Measurements from ENCODE around the gene CTSZ. TPM values are rescaled to one million over a fixed set of nuclear protein-coding genes. Genes with fewer than 3 reads are reported as not detected.
A peak's percentile ranks its signal among the peaks of the same experiment; 100 is the strongest.

Gene CTSZ
- total and polyA plus RNA-seq, 11 donors = 92.2 to 482 (median 130) TPM

- Histone ChIP-seq H3K36me3 (peaks cover 7 to 100% (median 99%) of the 10 kb centered on the region in 9 donors), H3K4me1 (peaks cover 0 to 21% (median 0%) of the 10 kb centered on the region in 12 donors), H3K9me3 (no peaks in the 10 kb centered on the region), H3K27me3 (no peaks in the 10 kb centered on the region), H3K4me3 (no peak overlapping the region), H3K27ac (no peak overlapping the region)
- WGBS, 4 donors = 88 to 97% (median 93%) methylated on average over 14 of the region's 14 CpGs
- no peak for TF ChIP-seq CTCF (IDR thresholded peaks at IDR 0.05)
- no peak for TF ChIP-seq POLR2A (IDR thresholded peaks at IDR 0.05)
- intact Hi-C loops (cut with DNase I) = no loop called here
- ATAC-seq (no peak), DNase-seq (peak in 2 of 5 donors; percentile 4 to 19)
These were observed 16.2 kb downstream of the CTSZ start for GRCh38 chr20:58990651-58991445.

GRCh38 chr20:58989196-58989595 lies 17.9 kb downstream of the CTSZ start:
- H3K27me3 ChIP-seq = no peaks in the 10 kb centered on the region
- ATAC-seq (no peak), DNase-seq (peak in 2 of 5 donors; percentile 9 to 12)
- peaks cover 0 to 25% (median 12%) of the 10 kb centered on the region in 12 donors for H3K4me1 ChIP-seq
- H3K36me3 ChIP-seq = peaks cover 7 to 87% (median 83%) of the 10 kb centered on the region in 9 donors
- H3K9me3 ChIP-seq = no peaks in the 10 kb centered on the region
- no peak overlapping the region for H3K4me3 ChIP-seq
- WGBS, 4 donors = 89 to 97% (median 94%) methylated on average over 10 of the region's 10 CpGs
- no peak overlapping the region for H3K27ac ChIP-seq
- intact Hi-C loops (cut with DNase I) = loop anchor here in 1 of 10 donors (5.0 to 10.0 kb wide), 2 partner anchors 46 to 102 kb away; partner anchors contain the start of gene ATP5F1E
- TF ChIP-seq CTCF (IDR thresholded peaks at IDR 0.05) (no peak), POLR2A (IDR thresholded peaks at IDR 0.05) (no peak)

GRCh38 chr20:58988565-58988882 lies 18.5 kb downstream of the CTSZ start:
- Histone ChIP-seq H3K27ac (no peak overlapping the region), H3K27me3 (no peaks in the 10 kb centered on the region), H3K9me3 (no peaks in the 10 kb centered on the region), H3K36me3 (peaks cover 7 to 80% (median 76%) of the 10 kb centered on the region in 9 donors), H3K4me3 (no peak overlapping the region), H3K4me1 (peaks cover 0 to 31% (median 19%) of the 10 kb centered on the region in 12 donors)
- no peak for ATAC-seq
- 75 to 87% (median 80%) methylated on average over 6 of the region's 6 CpGs for WGBS, 4 donors
- TF ChIP-seq POLR2A (IDR thresholded peaks at IDR 0.05) (no peak), CTCF (IDR thresholded peaks at IDR 0.05) (no peak)
- DNase-seq = peak in 1 of 5 donors; percentile 2
- intact Hi-C loops (cut with DNase I) = loop anchor here in 1 of 10 donors (5.0 to 10.0 kb wide), 2 partner anchors 46 to 101 kb away; partner anchors contain the start of gene ATP5F1E

- peak in 2 of 5 donors; percentile 4 to 15 for DNase-seq
These were observed 19.1 kb downstream of the CTSZ start for GRCh38 chr20:58987790-58988564.

More at GRCh38 chr20:58987790-58988564, 19.1 kb downstream of the CTSZ start:
- Histone ChIP-seq H3K9me3 (no peaks in the 10 kb centered on the region), H3K27ac (no peak overlapping the region), H3K4me1 (peaks cover 0 to 37% (median 21%) of the 10 kb centered on the region in 12 donors), H3K27me3 (no peaks in the 10 kb centered on the region), H3K4me3 (no peak overlapping the region), H3K36me3 (peaks cover 7 to 75% (median 70%) of the 10 kb centered on the region in 9 donors)
- intact Hi-C loops (cut with DNase I) = loop anchor here in 1 of 10 donors (5.0 to 10.0 kb wide), 2 partner anchors 47 to 101 kb away; partner anchors contain the start of gene ATP5F1E
- TF ChIP-seq CTCF (IDR thresholded peaks at IDR 0.05) = no peak
- TF ChIP-seq POLR2A (IDR thresholded peaks at IDR 0.05) = no peak
- WGBS, 4 donors = 75 to 85% (median 79%) methylated on average over 8 to 9 of the region's 9 CpGs
- ATAC-seq = no peak

Measured in heart left ventricle (tissue), 16 donors.